Activated CD8-positive, alpha-beta T cell treated with anti-CD3 and anti-CD28 coated beads for 36 hours (primary cell): ENCODE measurements around the gene NADK2. TPM values are rescaled to one million over a fixed set of nuclear protein-coding genes. Genes with fewer than 3 reads are reported as not detected.

Experiments used
- ATAC-seq: fragments of 200-7000 bp; cut with Tn5 transposase; one replicate; pipeline ENCODE4 v1.10.0; 2021; ENCODE audit warnings: mild to moderate bottlenecking, moderate library complexity
- CTCF ChIA-PET: fragments of 350-600 bp; sonication (Branson Sonifier 250); formaldehyde crosslinking; loops from one replicate; lab custom pipeline; 2021; ENCODE audit warnings: antibody characterized with exemption; lab: Charles Lee
- POLR2A ChIA-PET: fragments of 350-600 bp; sonication (Branson Sonifier 250); formaldehyde crosslinking; loops from one replicate; lab custom pipeline; 2021; ENCODE audit warnings: antibody characterized with exemption; lab: Charles Lee
- DNase-seq: peaks from one replicate; pipeline ENCODE4 v3.0.0-alpha.2; 2020
- H3K27ac Mint-ChIP-seq: one replicate; pipeline ENCODE4 v1.8.0; 2021; ENCODE audit warnings: mild to moderate bottlenecking, mixed read lengths
- H3K27me3 Mint-ChIP-seq: one replicate; pipeline ENCODE4 v1.8.0; 2021; ENCODE audit warnings: mixed read lengths
- H3K36me3 Mint-ChIP-seq: one replicate; pipeline ENCODE4 v1.8.0; 2021; ENCODE audit warnings: low read depth, mixed read lengths
- H3K4me1 Mint-ChIP-seq: one replicate; pipeline ENCODE4 v1.8.0; 2021; ENCODE audit warnings: low read depth, mixed read lengths
- H3K4me3 Mint-ChIP-seq: one replicate; pipeline ENCODE4 v1.8.0; 2021; ENCODE audit warnings: mild to moderate bottlenecking, moderate library complexity, mixed read lengths
- H3K9me3 Mint-ChIP-seq: one replicate; pipeline ENCODE4 v1.8.0; 2021; ENCODE audit warnings: mixed read lengths
- CTCF ChIP-seq: fragments of 200-600 bp; IDR thresholded peaks from one replicate; pipeline ENCODE4 v1.8.0; 2022; ENCODE audit warnings: antibody characterized with exemption, mild to moderate bottlenecking
- intact Hi-C: fragments of 100-400 bp; cut with micrococcal nuclease; formaldehyde crosslinking; loops from one replicate; pipeline ENCODE4 v1.10.0; 2022
- total RNA-seq, 2 experiments: library from RNA; stranded (reverse); gene quantifications; one replicate each; pipeline ENCODE4 v1.2.3, GENCODE V29; 2021

The NADK2 gene
- total RNA-seq, 2 experiments from 2014 or later: 22.7 to 25.2 TPM

GRCh38 chr5:36164461-36164860 lies 77.3 kb downstream of the NADK2 start:
- Mint-ChIP-seq H3K4me3 (no peak overlapping the region), H3K27ac (no peak overlapping the region), H3K9me3 (no peaks in the 10 kb centered on the region), H3K27me3 (no peaks in the 10 kb centered on the region), H3K4me1 (peaks cover 15% of the 10 kb centered on the region), H3K36me3 (peaks cover 63% of the 10 kb centered on the region)
- no peak for TF ChIP-seq CTCF
- intact Hi-C loops: no loop called here
- DNase-seq: no peak
- POLR2A ChIA-PET: no interaction called here
- ATAC-seq: no peak
- CTCF ChIA-PET: interaction anchor here (0.6 to 1.6 kb wide), 2 partner anchors 86 to 230 kb away, joined by 3 to 4 read pairs; no protein-coding TSS in a partner anchor

- no peaks in the 10 kb centered on the region for H3K9me3 Mint-ChIP-seq
- peaks cover 58% of the 10 kb centered on the region for H3K36me3 Mint-ChIP-seq
- H3K4me1 Mint-ChIP-seq: peaks cover 15% of the 10 kb centered on the region
- TF ChIP-seq CTCF: no peak
- H3K4me3 Mint-ChIP-seq: no peak overlapping the region
- no peak for DNase-seq
- ChIA-PET POLR2A (interaction anchor here (1.2 kb wide), 1 partner anchor 10 kb away, joined by 3 read pairs; no protein-coding TSS in a partner anchor), CTCF (interaction anchor here (0.9 kb wide), 1 partner anchor 9 kb away, joined by 3 read pairs; no protein-coding TSS in a partner anchor)
- H3K27me3 Mint-ChIP-seq: no peaks in the 10 kb centered on the region
- H3K27ac Mint-ChIP-seq: no peak overlapping the region
- no peak for ATAC-seq
- intact Hi-C loops: no loop called here
These were observed 78.8 kb downstream of the NADK2 start for GRCh38 chr5:36162810-36163486.

GRCh38 chr5:36161361-36161760 lies 80.4 kb downstream of the NADK2 start:
- CTCF ChIA-PET: interaction anchor here (0.8 to 1.1 kb wide), 2 partner anchors 79 to 82 kb away, joined by 3 read pairs; no protein-coding TSS in a partner anchor
- H3K27ac Mint-ChIP-seq: no peak overlapping the region

GRCh38 chr5:36160617-36161016 lies 81.1 kb downstream of the NADK2 start:
- no peak overlapping the region for H3K27ac Mint-ChIP-seq
- no peak for ATAC-seq
- no peaks in the 10 kb centered on the region for H3K9me3 Mint-ChIP-seq
- ChIA-PET CTCF (interaction anchor here (1.1 kb wide), 1 partner anchor 81 kb away, joined by 3 read pairs; no protein-coding TSS in a partner anchor), POLR2A (interaction anchor here (2.0 kb wide), 1 partner anchor 9 kb away, joined by 10 read pairs; the partner anchor contains the start of genes LMBRD2 and SKP2)
- intact Hi-C loops: no loop called here
- TF ChIP-seq CTCF: no peak
- H3K4me1 Mint-ChIP-seq: peaks cover 26% of the 10 kb centered on the region
- H3K36me3 Mint-ChIP-seq: peaks cover 63% of the 10 kb centered on the region
- H3K4me3 Mint-ChIP-seq: no peak overlapping the region
- H3K27me3 Mint-ChIP-seq: no peaks in the 10 kb centered on the region
- no peak for DNase-seq

More at GRCh38 chr5:36161361-36161760, 80.4 kb downstream of the NADK2 start:
- TF ChIP-seq CTCF: no peak
- peaks cover 21% of the 10 kb centered on the region for H3K4me1 Mint-ChIP-seq
- peaks cover 59% of the 10 kb centered on the region for H3K36me3 Mint-ChIP-seq
- POLR2A ChIA-PET: interaction anchor here (2.0 kb wide), 1 partner anchor 10 kb away, joined by 10 read pairs; the partner anchor contains the start of genes LMBRD2 and SKP2
- no peaks in the 10 kb centered on the region for H3K9me3 Mint-ChIP-seq
- H3K27me3 Mint-ChIP-seq: no peaks in the 10 kb centered on the region
- H3K4me3 Mint-ChIP-seq: no peak overlapping the region
- no peak for DNase-seq
- ATAC-seq: no peak
- intact Hi-C loops: no loop called here

DNA sequence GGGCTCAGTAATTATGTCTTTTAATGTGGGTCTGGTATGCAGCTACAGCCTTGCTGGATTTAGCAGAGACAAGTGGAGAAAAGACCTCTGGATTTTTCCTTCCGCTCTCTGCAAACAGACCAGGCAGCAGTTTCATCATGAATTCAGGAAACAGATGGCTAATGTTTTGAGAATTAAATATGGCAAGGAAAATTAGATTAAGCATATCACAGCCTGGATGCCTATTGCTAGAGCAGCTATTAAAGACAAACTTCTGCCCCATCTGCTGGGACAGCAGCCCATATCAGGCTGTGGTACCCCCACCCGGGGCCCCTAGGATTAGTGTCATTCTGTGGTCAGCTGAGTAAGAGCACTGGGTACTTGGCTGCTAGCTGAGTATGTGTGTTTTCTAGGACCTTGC lies 83.6 kb downstream of the NADK2 start:
- no peak for TF ChIP-seq CTCF
- intact Hi-C loops: no loop called here
- Mint-ChIP-seq H3K36me3 (peaks cover 68% of the 10 kb centered on the region), H3K9me3 (no peaks in the 10 kb centered on the region), H3K4me1 (peaks cover 46% of the 10 kb centered on the region), H3K27ac (no peak overlapping the region), H3K4me3 (no peak overlapping the region), H3K27me3 (no peaks in the 10 kb centered on the region)
- ATAC-seq: no peak
- no peak for DNase-seq
- CTCF ChIA-PET: no interaction called here
- POLR2A ChIA-PET: no interaction called here
